Calu3 (cell line): ENCODE data around the gene SLC25A38. TPM values are rescaled to one million over a fixed set of nuclear protein-coding genes. Genes with fewer than 3 reads are reported as not detected.
A peak's percentile ranks its signal among the peaks of the same experiment; 100 is the strongest.
"Not testable (repeated sequence)": the region's sequence is repeated elsewhere in the genome, so short reads cannot be mapped to it uniquely, and the experiment has no call there.

Source experiments
- BruUV-seq: library from RNA; stranded (reverse); fragments of 400-500 nt; replicated peaks from 2 replicates; lab custom pipeline; 2021; lab: Mats Ljungman, UMichigan
- CTCF ChIA-PET: fragments of 300-600 bp; sonication (Branson Sonifier 250); formaldehyde crosslinking; loops from one replicate; lab custom pipeline; 2022; ENCODE audit warnings: antibody characterized with exemption; lab: Charles Lee
- DNase-seq: peaks from one replicate; pipeline ENCODE4 v3.0.0; 2022
- H3K27ac Mint-ChIP-seq: one replicate; pipeline ENCODE4 v1.8.0; 2022; ENCODE audit warnings: mixed read lengths; ENCODE audit not compliant: unreplicated experiment
- H3K27me3 Mint-ChIP-seq: one replicate; pipeline ENCODE4 v1.8.0; 2022; ENCODE audit warnings: mixed read lengths; ENCODE audit not compliant: unreplicated experiment
- H3K36me3 Mint-ChIP-seq: one replicate; pipeline ENCODE4 v1.8.0; 2022; ENCODE audit warnings: mild to moderate bottlenecking, moderate library complexity, mixed read lengths; ENCODE audit not compliant: insufficient read depth, unreplicated experiment
- H3K4me1 Mint-ChIP-seq: one replicate; pipeline ENCODE4 v1.8.0; 2022; ENCODE audit warnings: mild to moderate bottlenecking, low read depth, mixed read lengths; ENCODE audit not compliant: unreplicated experiment
- H3K4me3 Mint-ChIP-seq: one replicate; pipeline ENCODE4 v1.8.0; 2022; ENCODE audit warnings: mild to moderate bottlenecking, low read depth, moderate library complexity, mixed read lengths; ENCODE audit not compliant: unreplicated experiment
- H3K9me3 Mint-ChIP-seq: one replicate; pipeline ENCODE4 v1.8.0; 2022; ENCODE audit warnings: low read depth, mixed read lengths; ENCODE audit not compliant: unreplicated experiment
- intact Hi-C: fragments of 100-400 bp; cut with micrococcal nuclease; formaldehyde crosslinking; loops from one replicate; pipeline ENCODE4 v1.10.0; 2022; ENCODE audit not compliant: unreplicated experiment
- total RNA-seq: library from RNA; stranded (reverse); gene quantifications from 2 replicates; pipeline ENCODE4 v1.2.3, GENCODE V29; 2022
- TF ChIP-seq, protein P1 (sequence below): fragments of 200-600 bp; IDR thresholded peaks from one replicate; pipeline ENCODE4 v1.8.0; 2022; ENCODE audit warnings: antibody characterized with exemption; ENCODE audit not compliant: unreplicated experiment

Gene SLC25A38
- total RNA-seq, 1 experiment from 2014 or later: 23.6 TPM

DNA sequence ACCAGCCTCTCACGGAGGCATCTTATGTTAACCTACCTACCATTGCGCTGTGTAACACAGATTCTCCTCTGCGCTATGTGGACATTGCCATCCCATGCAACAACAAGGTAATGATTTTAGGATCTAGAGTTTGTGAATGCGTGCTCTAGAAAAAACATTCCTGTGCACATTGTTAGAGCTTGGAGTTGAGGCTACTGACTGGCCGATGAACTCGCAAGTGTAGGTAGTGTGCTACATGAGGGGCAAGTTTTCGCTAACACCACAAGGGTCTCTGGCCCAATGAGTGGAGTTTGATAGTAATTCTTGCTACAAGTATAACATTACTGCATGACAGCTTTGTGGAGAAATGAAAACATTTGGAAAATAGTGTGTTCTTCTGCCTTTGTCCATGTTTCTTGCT, 27.7 kb downstream of the SLC25A38 start:
- Mint-ChIP-seq H3K4me3 (no peak overlapping the region), H3K9me3 (no peaks in the 10 kb centered on the region), H3K27me3 (no peaks in the 10 kb centered on the region), H3K4me1 (peaks cover 11% of the 10 kb centered on the region), H3K27ac (no peak overlapping the region), H3K36me3 (peaks cover 90% of the 10 kb centered on the region)
- CTCF ChIA-PET: no interaction called here
- BruUV-seq: no TSS peak
- intact Hi-C loops: loop anchor here (10.0 kb wide), 1 partner anchor 904 kb away; no protein-coding TSS in a partner anchor
- no peak for DNase-seq
- TF ChIP-seq, protein P1, sequence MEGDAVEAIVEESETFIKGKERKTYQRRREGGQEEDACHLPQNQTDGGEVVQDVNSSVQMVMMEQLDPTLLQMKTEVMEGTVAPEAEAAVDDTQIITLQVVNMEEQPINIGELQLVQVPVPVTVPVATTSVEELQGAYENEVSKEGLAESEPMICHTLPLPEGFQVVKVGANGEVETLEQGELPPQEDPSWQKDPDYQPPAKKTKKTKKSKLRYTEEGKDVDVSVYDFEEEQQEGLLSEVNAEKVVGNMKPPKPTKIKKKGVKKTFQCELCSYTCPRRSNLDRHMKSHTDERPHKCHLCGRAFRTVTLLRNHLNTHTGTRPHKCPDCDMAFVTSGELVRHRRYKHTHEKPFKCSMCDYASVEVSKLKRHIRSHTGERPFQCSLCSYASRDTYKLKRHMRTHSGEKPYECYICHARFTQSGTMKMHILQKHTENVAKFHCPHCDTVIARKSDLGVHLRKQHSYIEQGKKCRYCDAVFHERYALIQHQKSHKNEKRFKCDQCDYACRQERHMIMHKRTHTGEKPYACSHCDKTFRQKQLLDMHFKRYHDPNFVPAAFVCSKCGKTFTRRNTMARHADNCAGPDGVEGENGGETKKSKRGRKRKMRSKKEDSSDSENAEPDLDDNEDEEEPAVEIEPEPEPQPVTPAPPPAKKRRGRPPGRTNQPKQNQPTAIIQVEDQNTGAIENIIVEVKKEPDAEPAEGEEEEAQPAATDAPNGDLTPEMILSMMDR: no peak

DNA sequence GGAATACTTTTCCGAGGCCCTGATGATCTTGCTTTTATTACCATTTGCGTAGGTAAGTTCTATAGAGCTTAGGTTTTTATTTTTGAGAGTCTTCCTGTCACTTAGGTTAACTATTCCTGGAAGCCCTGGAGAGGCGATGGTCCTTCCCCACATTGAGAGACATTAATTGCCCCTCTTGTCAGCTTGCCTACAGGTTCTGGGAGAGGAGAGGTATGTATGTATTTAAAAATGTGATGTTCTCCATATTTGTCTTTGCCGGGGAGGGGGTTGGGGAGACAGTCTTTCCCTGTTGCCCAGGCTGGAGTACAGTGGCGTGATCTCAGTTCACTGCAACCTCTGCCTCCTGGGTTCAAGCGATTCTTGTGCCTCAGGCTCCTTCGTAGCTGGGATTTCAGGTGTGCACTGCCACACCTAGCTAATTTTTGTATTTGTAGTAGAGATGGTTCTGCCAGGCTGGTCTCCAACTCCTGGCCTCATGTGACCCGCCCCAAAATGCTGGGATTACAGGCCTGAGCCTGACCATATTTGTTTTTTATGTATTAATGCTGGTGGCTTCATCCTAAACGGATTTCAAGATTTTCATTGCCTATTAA, 29.6 kb downstream of the SLC25A38 start:
- Mint-ChIP-seq H3K9me3 (no peaks in the 10 kb centered on the region), H3K4me3 (no peak overlapping the region), H3K27ac (no peak overlapping the region), H3K36me3 (peaks cover 74% of the 10 kb centered on the region), H3K4me1 (peaks cover 7% of the 10 kb centered on the region), H3K27me3 (no peaks in the 10 kb centered on the region)
- BruUV-seq: no TSS peak
- TF ChIP-seq, protein P1: no peak
- CTCF ChIA-PET: no interaction called here
- no peak for DNase-seq
- intact Hi-C loops: loop anchor here (10.0 kb wide), 1 partner anchor 902 kb away; no protein-coding TSS in a partner anchor

DNA sequence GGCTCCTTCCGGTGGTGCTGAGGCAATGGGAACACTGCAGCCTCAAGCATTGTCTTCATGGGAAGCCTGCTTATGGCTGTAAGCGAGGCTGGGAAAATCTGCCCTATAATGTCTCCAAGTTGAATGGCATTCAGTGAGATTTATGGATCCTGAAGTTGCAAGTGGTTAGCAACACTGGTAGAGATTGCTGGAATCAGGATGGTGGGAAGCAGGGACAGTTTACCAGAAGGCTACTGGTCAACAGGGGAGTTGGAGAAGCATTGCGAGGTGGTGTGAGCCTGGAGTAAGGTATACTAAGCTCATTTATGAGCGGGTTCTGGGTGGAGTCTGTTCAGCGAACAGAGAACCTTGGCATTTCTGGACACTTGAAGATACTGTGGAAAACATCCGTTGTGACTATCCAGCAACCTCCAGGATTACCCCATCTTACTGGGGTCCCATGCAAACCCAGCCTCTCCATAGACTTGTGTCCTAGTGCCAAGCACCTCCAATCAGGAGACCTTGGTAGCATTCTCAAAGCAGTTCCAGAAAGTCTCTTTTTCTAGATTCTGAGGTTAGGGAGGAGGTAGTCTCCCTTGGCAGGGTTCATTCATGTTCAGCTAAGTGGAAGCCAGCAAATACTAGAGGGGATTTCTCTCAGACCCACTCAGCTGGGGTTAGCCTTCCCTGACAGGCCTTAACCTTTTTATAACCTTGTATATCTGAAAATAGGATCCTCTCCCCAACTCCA, 30.7 kb downstream of the SLC25A38 start:
- peak overlapping the region; percentile 60 for H3K27ac Mint-ChIP-seq
- no peak overlapping the region for H3K4me3 Mint-ChIP-seq
- no TSS peak for BruUV-seq
- peaks cover 1% of the 10 kb centered on the region for H3K4me1 Mint-ChIP-seq
- intact Hi-C loops: loop anchor here (10.0 kb wide), 1 partner anchor 901 kb away; no protein-coding TSS in a partner anchor
- TF ChIP-seq, protein P1: no peak
- CTCF ChIA-PET: no interaction called here
- H3K27me3 Mint-ChIP-seq: no peaks in the 10 kb centered on the region
- no peak for DNase-seq
- H3K36me3 Mint-ChIP-seq: peaks cover 63% of the 10 kb centered on the region
- H3K9me3 Mint-ChIP-seq: no peaks in the 10 kb centered on the region

DNA sequence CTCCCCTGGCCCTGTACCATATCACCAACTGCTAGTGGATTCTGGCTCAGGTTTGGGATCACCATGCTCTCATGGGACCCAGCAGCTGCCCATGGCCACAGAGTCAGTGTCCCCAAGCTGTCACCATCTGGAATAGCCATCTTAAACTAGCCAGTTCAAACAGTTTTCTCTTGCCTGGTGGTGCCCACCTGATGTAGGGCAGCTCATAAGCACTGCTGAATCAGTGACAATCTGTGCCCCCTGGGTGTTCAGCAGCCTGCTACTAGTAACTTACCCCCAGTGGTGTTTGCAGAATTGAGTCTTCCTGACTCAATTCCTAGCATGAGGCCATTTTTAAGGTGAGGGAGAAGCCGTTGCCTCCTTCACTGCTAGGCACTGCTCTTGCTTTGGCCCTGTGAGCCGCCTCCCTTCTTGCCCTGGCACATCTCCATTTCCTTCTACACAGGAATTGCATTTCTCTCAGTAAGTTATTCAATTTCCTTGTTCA, 31.3 kb downstream of the SLC25A38 start:
- Mint-ChIP-seq H3K9me3 (no peaks in the 10 kb centered on the region), H3K27me3 (no peaks in the 10 kb centered on the region), H3K36me3 (peaks cover 57% of the 10 kb centered on the region), H3K27ac (peak overlapping the region; percentile 17), H3K4me3 (no peak overlapping the region), H3K4me1 (peaks cover 8% of the 10 kb centered on the region)
- CTCF ChIA-PET: interaction anchor here (1.1 kb wide), 1 partner anchor 8 kb away, joined by 3 read pairs; the partner anchor contains the start of gene RPSA
- no TSS peak for BruUV-seq
- intact Hi-C loops: loop anchor here (10.0 kb wide), 1 partner anchor 900 kb away; no protein-coding TSS in a partner anchor
- peak; percentile 18 for DNase-seq
- TF ChIP-seq, protein P1: no peak

DNA sequence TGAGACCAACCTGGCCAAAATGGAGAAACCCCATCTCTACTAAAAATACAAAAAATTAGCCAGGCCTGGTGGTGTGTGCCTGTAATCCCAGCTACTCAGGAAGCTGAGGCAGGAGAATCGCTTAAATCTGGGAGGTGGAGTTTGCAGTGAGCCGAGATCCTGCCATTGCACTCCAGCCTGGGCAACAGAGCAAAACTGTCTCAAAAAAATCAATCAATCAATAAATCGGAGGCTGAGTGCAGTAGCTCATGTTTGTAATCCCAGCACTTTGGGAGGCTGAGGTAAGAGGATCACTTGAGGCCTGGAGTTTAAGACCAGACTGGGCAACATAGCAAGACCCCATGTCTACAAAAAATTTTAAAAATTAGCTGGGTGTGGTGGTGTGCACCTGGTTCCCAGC, 32.1 kb downstream of the SLC25A38 start:
- not testable (repeated sequence) for BruUV-seq, H3K4me3 Mint-ChIP-seq, DNase-seq, H3K4me1 Mint-ChIP-seq, H3K27me3 Mint-ChIP-seq, H3K9me3 Mint-ChIP-seq
- Mint-ChIP-seq H3K27ac (peak overlapping the region; percentile 17), H3K36me3 (peaks cover 49% of the 10 kb centered on the region)
- CTCF ChIA-PET: interaction anchor here (1.1 kb wide), 1 partner anchor 8 kb away, joined by 3 read pairs; the partner anchor contains the start of gene RPSA
- intact Hi-C loops: loop anchor here (10.0 kb wide), 1 partner anchor 899 kb away; no protein-coding TSS in a partner anchor
